HUDEP-2 (cell line): Measurements from ENCODE around the gene GGT6.
A peak's percentile ranks its signal among the peaks of the same experiment; 100 is the strongest.
"Not testable (repeated sequence)": the region's sequence is repeated elsewhere in the genome, so short reads cannot be mapped to it uniquely, and the experiment has no call there.

Experiments
- DNase-seq, 76 experiments: peaks; one replicate each; lab custom pipeline; 2025; ENCODE audit not compliant: unreplicated experiment in 76 of 76; lab: John Stamatoyannopoulos, UW

The GGT6 gene, protein sequence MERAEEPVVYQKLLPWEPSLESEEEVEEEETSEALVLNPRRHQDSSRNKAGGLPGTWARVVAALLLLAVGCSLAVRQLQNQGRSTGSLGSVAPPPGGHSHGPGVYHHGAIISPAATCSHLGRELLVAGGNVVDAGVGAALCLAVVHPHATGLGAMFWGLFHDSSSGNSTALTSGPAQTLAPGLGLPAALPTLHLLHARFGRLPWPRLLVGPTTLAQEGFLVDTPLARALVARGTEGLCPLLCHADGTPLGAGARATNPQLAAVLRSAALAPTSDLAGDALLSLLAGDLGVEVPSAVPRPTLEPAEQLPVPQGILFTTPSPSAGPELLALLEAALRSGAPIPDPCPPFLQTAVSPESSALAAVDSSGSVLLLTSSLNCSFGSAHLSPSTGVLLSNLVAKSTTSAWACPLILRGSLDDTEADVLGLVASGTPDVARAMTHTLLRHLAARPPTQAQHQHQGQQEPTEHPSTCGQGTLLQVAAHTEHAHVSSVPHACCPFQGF

DNA sequence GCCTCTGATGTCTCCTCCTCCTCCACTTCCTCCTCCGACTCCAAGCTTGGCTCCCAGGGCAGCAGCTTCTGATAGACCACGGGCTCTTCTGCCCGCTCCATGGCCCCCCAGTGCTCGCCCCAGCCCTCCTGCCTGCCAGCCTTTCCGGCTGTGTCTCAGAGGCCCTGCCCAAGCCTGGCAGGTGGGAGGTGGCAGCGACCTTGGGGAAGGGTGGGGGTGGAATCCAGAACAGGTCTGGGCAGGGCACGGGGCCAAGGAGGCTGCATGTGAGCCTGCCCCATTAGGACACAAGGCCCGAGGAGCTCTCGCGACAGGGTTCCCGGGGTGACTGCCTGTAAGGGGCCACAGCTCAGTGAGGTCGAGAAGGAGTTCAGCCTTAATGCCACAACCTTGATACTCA, at the start of gene GGT6:
Gene GGT6, minus strand, starts transcription at position 157 of the 400 bp plus-strand sequence. Its CDS starts 56 bp downstream, at position 101.
- no peak for DNase-seq

DNA sequence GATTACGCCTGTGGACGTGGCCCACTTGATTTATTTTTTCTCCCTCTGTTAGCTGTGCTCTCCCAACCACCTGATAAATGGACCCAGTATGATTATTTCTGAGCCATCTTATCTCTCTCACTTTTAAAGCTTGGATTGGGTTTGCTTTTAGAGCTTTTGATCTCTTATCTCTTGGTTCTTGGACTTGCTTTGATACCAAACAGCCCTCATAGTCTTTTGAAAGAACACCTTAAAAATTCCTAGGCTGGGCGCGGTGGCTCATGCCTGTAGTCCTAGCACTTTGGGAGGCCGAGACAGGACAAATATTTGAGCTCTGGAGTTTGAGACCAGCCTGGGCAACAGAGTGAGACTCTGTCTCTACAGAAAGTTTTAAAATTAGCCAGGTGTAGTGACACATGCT, 49.8 kb upstream of the GGT6 start:
- no peak for DNase-seq

DNA sequence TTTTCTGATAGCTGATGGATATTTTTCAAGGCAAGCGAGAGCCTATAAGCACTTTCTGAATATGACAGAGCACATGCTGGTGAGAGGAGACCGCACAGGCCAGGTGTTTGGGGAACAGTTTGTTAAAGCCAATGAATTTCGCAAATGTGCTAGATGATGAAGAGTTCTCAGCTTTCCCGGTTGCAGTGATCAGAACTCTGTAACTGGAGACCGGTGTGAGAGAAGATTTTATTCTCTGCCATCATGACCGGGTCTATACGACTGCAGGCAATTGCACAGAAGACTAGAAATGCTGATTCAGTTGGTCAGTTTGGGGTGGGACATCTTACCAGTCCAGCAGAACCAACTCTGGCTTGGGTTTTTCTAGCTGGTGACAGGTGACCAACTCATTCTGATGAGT, 49.4 kb upstream of the GGT6 start:
- no peak for DNase-seq

DNA sequence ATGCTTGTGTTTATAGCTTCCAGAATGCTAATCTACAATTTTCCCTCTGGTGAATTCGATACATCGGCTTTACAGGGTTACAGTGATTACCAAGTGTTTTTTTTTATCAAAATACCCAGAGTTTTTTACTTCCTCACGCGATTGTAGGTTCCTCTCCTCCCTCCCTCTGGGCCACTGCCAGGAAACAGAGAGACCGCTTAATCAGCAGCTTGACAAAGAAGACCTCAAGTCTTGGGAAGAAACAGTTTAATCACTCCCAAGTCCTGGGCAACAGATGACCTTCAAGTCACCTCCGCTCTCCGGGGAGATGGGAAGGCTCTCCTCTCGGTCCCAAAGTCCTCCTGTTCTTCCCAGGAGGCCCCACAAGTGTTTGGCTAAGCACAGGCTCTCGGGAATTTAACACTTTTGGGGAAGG, 47.4 kb upstream of the GGT6 start:
- peak in 74 of 76 experiments; percentile 25 to 89 (median 76) for DNase-seq

DNA sequence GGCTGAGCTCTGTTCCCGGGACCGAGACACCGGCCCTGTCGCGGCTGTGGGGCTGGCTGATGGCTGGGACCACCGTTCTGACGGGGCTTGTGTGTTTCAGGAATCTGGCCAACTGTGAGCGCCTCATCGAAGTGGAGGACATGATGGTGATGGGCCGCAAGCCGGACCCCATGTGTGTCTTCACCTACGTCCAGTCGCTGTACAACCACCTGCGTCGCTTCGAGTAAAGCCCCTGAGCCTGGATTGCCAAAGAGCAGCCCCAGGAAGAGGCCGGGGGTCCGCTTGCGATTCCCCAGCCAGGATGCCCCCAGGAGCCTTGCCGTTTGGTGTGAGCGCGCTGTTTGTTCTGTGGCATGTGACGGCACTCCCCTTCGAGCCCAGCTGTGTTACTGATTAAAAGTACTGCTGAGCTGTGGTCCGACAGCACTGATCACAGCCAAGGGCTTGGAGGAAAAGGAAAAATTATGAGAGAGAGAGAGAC, 46.9 kb upstream of the GGT6 start:
- DNase-seq = peak in 39 of 76 experiments; percentile 3 to 74 (median 40)

DNA sequence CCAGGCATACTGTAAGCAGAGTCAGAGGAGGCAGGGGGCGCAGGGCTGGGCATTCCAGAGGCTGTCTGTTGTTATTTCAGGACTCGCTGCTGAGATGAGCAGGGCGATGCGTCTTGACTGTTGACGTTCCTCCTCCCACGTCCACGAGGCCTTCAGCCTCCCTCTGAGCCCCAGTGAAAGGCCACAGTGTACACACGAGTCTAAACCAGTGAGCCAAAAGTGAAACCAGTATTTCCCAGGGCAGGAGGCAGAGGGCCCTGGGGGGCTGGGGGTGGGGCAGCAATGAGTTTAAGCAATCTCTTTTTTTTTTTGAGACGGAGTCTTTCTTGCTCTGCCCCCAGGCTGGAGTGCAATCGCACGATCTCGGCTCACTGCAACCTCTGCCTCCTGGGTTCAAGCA, 45.4 kb upstream of the GGT6 start:
- DNase-seq = no peak

DNA sequence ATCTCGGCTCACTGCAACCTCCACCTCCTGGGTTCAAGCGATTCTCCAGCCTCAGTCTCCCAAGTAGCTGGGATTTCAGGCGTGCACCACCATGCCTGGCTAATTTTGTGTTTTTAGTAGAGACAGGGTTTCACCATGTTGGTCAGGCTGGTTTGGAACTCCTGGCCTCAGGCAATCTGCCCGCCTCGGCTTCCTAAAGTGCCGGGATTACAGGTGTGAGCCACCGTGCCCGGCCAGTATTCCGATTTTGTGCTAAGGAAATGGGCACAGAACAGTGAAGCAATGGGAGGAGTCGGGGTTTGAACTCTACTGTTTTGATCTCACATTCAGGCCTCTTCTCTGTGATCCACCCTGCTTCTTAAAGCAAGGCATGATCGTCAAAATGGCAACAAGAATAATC, 44.4 kb upstream of the GGT6 start:
- DNase-seq = not testable (repeated sequence)

DNA sequence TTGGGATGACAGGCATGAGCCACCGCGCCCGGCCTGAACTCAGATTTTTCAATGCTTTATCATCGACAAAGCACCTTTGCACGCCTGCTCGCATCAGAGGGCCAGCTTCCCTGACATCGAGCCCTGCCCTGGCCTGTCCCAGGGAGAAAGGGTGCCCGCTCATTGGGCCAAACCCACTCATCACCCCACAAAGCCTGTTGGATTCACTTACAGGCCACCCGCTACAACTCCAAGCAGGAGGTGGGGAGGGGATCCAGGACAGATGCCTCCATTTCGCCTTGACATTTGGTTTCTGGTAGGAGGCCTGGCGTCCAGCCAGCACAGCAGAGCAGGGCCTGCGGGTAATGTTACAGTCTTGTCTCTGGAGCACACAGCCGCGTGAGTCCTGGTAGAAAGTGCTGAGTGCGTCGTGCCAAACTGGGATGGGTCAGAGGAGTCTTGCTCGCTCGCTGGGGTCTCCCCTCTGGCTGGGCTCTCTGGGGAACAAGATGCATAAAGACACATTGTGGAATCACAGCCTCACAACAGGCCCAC, 43.8 kb upstream of the GGT6 start:
- DNase-seq = peak in 1 of 76 experiments; percentile 9

DNA sequence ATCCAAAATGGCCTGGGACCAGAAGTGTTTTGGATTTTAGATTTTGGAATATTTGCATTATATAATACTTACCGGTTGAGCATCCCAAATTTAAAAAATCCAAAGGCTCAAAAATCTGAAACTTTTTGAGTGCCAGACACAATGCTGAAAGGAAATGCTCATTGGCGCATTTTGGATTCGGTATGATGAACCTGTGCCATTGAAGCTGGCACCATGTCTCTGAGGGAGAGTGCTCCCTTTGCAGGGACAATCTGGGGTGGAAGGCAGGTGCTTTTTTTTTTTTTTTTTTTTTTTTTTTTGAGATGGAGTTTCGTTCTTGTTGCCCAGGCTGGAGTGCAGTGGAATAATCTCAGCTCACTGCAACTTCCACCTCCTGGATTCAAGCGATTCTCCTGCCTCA, 41.7 kb upstream of the GGT6 start:
- DNase-seq = no peak

DNA sequence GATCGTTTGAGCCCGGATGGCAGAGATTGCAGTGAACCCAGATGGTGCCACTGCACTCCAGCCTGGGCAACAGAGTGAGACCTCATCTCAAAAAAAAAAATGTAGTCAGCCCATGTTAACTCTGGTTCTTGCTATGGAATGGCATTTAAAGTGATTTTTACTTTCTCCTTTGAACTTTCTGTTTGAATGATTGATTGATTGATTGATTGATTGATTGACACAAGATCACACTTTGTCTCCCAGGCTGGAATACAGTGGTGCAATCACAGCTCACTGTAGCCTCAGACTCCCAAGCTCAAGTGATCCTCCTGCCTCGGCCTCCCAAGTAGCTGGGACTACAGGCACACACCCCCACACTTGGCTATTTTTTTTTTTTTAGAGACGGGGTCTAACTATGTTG, 40.9 kb upstream of the GGT6 start:
- no peak for DNase-seq

DNA sequence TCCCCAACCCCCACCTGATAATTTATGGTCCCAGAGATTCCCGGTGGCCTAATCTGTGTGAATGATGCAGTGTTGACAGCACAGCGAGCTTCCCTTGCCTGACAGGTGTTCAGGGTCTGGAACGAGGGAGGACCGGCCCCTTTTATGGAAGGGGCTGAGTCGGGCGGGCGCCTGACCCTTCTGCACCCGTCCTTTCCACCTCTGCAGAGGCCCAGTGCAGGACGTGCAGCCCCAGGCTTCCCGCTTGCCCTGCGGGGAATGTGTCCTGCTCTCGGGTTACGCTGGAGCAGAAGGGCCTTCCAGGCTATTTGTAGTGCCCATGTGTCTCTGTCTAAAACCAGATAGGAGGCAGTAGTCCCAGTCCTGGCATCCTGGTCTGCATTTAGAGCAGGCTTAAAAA, 40.2 kb upstream of the GGT6 start:
- no peak for DNase-seq

DNA sequence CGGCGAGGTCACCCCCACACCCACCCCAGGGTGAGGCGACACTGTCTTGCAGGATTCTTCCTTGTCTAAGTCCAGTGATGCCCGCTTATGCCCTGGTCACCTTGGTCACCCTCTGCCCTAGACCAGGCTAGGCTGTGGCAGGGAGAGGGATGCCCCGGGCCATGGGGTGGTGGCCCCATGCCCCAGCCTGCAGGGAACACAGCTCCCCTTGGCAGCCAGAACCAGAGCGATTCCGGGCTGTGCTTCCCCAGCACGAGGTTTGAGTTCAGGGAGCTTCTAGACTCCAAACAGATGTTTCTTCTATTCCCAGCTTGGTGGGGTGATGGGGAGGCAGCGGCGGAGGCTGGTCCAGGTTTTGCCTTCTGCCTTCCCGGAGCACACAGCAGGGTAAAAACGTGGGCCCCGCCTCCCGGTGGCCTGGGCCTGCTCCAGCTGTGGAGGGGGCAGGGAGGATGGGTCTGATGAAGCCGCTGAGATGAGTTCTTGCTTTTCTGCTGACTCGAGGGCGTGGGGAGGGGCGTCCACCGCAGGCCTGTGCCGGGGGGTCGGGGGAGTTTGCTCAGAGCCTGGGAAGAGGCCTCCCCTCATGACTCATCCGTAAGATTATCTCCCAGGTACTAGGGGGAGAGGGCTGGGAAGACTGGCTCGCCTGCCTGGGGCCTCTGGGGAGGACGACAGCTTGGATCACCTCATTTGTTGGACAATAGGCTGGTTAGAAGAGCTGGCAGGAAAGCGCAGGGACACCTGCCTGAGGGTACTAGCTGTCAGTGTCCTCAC, 39.3 kb upstream of the GGT6 start:
- no peak for DNase-seq

DNA sequence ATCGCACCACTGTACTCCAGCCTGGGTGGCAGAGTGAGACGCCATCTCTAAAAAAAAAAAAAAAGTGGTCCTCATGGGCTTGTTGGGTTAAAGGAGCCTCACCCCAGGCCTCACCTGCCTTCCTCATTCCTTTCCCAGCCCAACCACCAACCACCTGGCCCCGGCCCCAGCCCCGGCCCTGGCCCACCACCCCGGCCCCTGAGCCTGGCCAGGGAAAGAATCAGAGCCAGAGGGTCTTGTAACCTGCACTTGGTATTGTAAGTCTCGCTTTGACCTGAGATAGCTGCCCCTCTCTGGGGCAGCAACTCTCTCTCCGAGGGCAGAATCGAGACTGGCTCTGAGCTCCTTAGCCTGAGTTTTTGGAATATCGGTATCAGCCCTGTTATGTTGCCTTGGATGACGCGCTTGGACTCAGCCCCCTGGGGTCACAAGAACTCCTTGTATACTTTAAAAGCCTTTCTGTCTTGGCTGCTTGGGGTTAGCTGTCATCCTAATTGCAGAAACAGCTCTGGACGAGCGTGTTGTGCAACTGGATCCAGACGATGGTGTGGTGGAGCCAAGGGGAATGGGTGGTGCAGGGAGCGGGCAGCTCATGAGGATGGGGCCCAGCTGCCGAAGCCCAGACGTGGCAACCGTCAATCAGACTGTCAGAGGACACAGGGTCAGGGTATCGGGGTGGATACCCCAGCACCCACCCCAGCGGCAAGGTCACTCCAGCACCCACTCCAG, 38.6 kb upstream of the GGT6 start:
- DNase-seq = no peak

DNA sequence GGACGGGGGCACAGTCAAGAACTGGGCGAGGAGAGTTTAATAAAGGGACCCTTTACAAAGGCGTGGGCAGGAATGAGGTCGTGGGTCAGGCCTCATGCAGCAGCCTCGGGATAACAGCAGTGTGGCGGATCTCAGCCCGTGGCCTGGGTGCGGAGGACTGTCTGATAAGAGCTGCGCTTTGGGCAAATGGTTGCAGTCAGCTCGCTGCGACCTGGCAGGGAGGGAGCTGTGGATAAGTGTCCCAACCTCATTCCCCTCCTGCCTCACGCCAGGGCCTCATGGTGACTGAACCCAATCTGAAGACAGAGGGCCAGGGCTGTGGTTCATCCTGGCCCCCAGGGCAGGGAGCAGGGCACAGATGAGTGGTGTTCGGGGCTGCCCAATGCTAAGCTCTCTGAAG, 37.6 kb upstream of the GGT6 start:
- DNase-seq = no peak

DNA sequence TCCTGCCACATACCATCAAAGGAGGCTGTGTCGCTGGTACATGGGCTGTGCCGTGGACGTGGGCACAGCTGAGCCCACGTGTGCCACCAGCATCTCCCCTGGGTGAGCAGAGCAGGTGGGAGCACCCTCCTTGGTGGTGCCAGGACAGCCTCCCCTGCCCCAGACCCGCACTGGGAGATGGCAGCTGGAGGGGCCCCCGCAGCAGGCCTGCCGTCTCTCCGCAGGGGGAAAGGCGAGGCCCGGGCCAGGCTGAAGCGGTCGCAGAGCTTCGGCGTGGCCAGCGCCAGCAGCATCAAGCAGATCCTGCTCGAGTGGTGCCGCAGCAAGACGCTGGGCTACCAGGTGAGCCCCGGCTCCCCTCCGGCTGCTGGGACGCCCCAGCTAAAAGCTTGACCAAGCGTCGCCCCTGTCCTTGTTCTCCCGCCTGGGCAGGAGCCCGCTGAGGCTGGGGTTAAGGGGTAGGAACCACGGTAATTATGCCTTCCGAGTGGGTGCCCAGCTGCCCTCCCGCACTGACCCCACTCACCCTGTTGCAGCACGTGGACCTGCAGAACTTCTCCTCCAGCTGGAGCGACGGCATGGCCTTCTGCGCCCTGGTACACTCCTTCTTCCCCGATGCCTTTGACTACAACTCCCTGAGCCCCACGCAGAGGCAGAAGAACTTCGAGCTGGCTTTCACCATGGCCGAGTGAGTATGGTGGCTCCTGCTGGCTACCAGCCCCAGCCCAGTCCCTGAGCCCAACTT, 36.4 kb upstream of the GGT6 start:
- DNase-seq = no peak

DNA sequence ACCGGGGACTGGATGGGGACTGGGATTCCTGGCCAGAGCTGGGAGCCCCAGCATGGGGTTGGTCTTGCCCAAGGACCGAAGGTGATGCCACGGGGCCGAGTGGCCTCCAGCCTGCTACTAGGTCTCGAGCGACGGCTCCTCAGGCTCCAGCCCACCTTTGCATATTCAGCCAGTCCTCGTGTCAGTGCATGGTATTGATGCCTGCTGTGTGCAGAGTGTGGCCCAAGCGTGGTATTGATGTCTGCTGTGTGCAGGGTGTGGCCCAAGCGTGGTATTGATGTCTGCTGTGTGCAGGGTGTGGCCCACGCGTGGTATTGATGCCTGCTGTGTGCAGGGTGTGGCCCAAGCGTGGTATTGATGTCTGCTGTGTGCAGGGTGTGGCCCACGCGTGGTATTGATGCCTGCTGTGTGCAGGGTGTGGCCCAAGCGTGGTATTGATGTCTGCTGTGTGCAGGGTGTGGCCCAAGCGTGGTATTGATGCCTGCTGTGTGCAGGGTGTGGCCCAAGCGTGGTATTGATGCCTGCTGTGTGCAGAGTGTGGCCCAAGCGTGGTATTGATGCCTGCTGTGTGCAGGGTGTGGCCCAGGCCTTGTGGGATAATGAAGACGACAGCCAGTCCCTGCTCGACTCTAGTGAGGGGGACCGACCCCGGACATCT, 35.4 kb upstream of the GGT6 start:
- not testable (repeated sequence) for DNase-seq

DNA sequence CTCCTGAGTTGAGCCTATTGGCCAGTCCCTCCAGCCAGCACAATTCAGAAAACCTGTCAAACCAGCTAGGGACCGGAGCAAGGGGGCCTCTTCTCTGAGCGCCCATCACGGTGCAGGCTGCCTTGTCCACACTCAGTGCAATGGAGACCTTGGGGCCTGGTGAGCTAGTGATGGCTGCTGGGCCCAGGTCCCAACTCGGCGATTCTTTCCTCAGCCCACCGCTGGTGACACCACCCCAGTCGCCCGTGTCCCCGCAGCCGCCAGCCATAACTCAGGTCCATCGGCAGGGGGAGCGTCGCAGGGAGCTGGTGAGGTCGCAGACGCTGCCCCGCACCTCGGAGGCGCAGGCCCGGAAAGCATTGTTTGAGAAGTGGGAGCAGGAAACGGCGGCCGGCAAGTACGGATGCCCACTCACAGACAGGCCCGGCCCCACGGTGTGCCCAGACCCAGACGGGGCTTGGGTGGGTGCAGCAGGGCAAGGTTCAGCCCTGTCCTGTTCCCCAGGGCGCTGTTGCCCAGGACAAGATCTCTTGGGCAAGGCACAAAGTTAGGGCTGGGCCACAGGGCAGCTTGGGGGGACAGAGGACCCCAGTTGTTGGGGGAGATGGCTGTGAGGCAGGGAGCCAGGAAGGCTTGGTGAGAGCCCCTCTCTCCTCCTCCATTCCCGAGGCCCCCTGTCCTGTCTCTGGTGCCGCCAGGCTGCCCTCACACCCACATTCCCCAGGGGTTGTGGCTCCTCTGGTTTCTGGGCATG, 34.7 kb upstream of the GGT6 start:
- peak in 38 of 76 experiments; percentile 5 to 54 (median 32) for DNase-seq

DNA sequence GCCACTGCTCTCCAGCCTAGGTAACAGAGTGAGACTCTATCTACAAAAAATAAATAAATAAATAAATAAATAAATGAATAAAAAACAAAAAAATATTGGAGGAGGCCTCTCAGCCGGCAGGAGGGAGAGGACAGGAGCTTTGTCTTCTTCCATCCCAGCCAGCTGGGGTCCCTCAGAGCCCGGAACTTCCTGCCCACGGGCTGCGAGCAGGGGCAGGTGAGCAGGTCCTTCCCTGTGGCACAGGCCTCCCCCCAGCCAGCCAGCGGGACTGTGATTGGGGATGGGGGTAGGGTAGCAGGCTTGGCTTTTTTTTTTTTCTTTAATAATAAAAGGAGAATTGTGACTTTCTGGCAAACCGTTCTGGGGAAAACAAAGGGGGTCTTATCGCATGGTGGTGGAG, 34.0 kb upstream of the GGT6 start:
- no peak for DNase-seq

DNA sequence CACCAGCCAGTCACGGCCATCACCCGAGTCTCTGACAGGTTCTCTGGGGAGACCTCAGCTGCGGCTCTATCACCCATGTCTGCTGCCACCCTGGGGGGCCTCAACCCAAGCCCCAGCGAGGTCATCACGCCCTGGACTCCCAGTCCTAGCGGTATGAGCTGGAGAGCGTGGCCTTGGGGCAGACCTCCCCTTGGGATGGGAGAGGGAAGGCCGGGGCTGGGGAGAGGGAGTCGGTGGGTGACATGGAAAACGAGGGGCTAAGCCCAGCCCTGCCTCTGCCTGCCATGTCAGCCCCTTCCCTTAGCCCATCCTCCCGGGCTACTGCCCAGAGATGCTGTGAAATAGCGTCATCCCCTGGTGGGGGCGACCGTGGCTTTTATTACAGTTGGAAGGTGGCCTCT, 32.6 kb upstream of the GGT6 start:
- DNase-seq = no peak
